Neuronal stem cell (in vitro differentiated cells): Measurements from ENCODE around the gene KLHL30.

Experiments
- DNase-seq: peaks from one replicate; pipeline ENCODE4 v3.0.0-alpha.2; 2013; ENCODE audit warnings: low spot score
- H2AFZ ChIP-seq: one replicate; pipeline ENCODE4 v1.6.1; 2013; ENCODE audit warnings: mild to moderate bottlenecking, low read length, inconsistent platforms
- H2AK5ac ChIP-seq: 2 replicates; pipeline ENCODE4 v1.6.1; 2013; ENCODE audit warnings: low read depth, mild to moderate bottlenecking, inconsistent platforms, low read length, moderate library complexity, mixed read lengths
- H2BK120ac ChIP-seq: 2 replicates; pipeline ENCODE4 v1.6.1; 2013; ENCODE audit warnings: low read depth, mild to moderate bottlenecking, inconsistent platforms, low read length, moderate library complexity, mixed read lengths
- H2BK12ac ChIP-seq: one replicate; pipeline ENCODE4 v1.6.1; 2013; ENCODE audit warnings: low read length, inconsistent platforms
- H2BK15ac ChIP-seq: 2 replicates; pipeline ENCODE4 v1.6.1; 2013; ENCODE audit warnings: mild to moderate bottlenecking, low read length, inconsistent platforms, mixed read lengths
- H2BK5ac ChIP-seq: one replicate; pipeline ENCODE4 v1.6.1; 2013; ENCODE audit warnings: inconsistent platforms, mild to moderate bottlenecking, low read length, moderate library complexity
- H3K14ac ChIP-seq: one replicate; pipeline ENCODE4 v1.6.1; 2013; ENCODE audit warnings: low read length, inconsistent platforms
- H3K18ac ChIP-seq: 2 replicates; pipeline ENCODE4 v1.6.1; 2013; ENCODE audit warnings: low read length, inconsistent platforms
- H3K23ac ChIP-seq: 2 replicates; pipeline ENCODE4 v1.6.1; 2013; ENCODE audit warnings: low read depth, mild to moderate bottlenecking, mixed read lengths, low read length, inconsistent platforms; ENCODE audit not compliant: poor library complexity
- H3K27ac ChIP-seq: replicated peaks from 3 replicates; pipeline ENCODE4 v1.5.1; 2013; ENCODE audit warnings: low read length, inconsistent platforms
- H3K27me3 ChIP-seq, 3 experiments: 2 replicates each; pipeline ENCODE4 v1.6.1; 2013; ENCODE audit warnings: low read length in 3 of 3, mild to moderate bottlenecking in 2 of 3, inconsistent platforms in 1 of 3, low read depth in 1 of 3, mixed read lengths in 1 of 3, moderate library complexity in 1 of 3; ENCODE audit not compliant: control insufficient read depth in 3 of 3, insufficient read depth in 3 of 3
- H3K36me3 ChIP-seq, 2 donors: replicated peaks in 1 of 2; 2 replicates each; pipeline ENCODE4 v1.6.1; 2013; ENCODE audit warnings: low read length in 2 of 2; ENCODE audit not compliant: control insufficient read depth in 2 of 2, insufficient read depth in 2 of 2
- H3K4ac ChIP-seq: 2 replicates; pipeline ENCODE4 v1.6.1; 2013; ENCODE audit warnings: inconsistent platforms, mild to moderate bottlenecking, low read length, moderate library complexity
- H3K4me1 ChIP-seq, 2 donors: 1 replicate in 1 of 2; 2 replicates in 1 of 2; pipeline ENCODE4 v1.6.1; 2013; ENCODE audit warnings: low read length in 2 of 2, low read depth in 1 of 2; ENCODE audit not compliant: control insufficient read depth in 2 of 2, insufficient read depth in 1 of 2
- H3K4me2 ChIP-seq: one replicate; pipeline ENCODE4 v1.6.1; 2013; ENCODE audit warnings: mild to moderate bottlenecking, low read length, inconsistent platforms; ENCODE audit not compliant: insufficient read depth, poor library complexity, severe bottlenecking
- H3K4me3 ChIP-seq, 2 donors: 2 replicates each; pipeline ENCODE4 v1.5.1; 2013; ENCODE audit warnings: low read length in 2 of 2, mild to moderate bottlenecking in 2 of 2, inconsistent platforms in 1 of 2, moderate library complexity in 1 of 2
- H3K79me1 ChIP-seq: one replicate; pipeline ENCODE4 v1.6.1; 2013; ENCODE audit warnings: low read depth, mild to moderate bottlenecking, inconsistent platforms, low read length, moderate library complexity
- H3K9ac ChIP-seq: one replicate; pipeline ENCODE4 v1.6.1; 2013; ENCODE audit warnings: mild to moderate bottlenecking, low read depth, low read length, inconsistent platforms; ENCODE audit not compliant: poor library complexity
- H3K9me3 ChIP-seq, 2 donors: replicated peaks in 1 of 2; 2 replicates each; pipeline versions ENCODE3 to v1.6.1; 2013; ENCODE audit warnings: low read length in 2 of 2, mild to moderate bottlenecking in 2 of 2, inconsistent platforms in 1 of 2, low read depth in 1 of 2, mixed read lengths in 1 of 2, moderate library complexity in 1 of 2; ENCODE audit not compliant: control insufficient read depth in 2 of 2, insufficient read depth in 1 of 2
- H4K8ac ChIP-seq: one replicate; pipeline ENCODE4 v1.6.1; 2013; ENCODE audit warnings: low read depth, mild to moderate bottlenecking, inconsistent platforms, low read length, moderate library complexity
- H4K91ac ChIP-seq: one replicate; pipeline ENCODE4 v1.6.1; 2013; ENCODE audit warnings: low read length, low read depth, mild to moderate bottlenecking, inconsistent platforms; ENCODE audit not compliant: poor library complexity
- WGBS, 2 donors: extraction: QIAGEN DNeasy Blood & Tissue Kit; methylation state at CpG; one replicate each; pipeline ENCODE4 v1.1.7; 2013; ENCODE audit warnings: missing lambda C conversion rate in 2 of 2, mixed read lengths in 1 of 2; ENCODE audit not compliant: insufficient read length in 2 of 2, insufficient replicate concordance in 1 of 2; ENCODE audit errors: extremely low coverage in 2 of 2; 5-methylcytosine and 5-hydroxymethylcytosine counted together

Gene KLHL30

DNA sequence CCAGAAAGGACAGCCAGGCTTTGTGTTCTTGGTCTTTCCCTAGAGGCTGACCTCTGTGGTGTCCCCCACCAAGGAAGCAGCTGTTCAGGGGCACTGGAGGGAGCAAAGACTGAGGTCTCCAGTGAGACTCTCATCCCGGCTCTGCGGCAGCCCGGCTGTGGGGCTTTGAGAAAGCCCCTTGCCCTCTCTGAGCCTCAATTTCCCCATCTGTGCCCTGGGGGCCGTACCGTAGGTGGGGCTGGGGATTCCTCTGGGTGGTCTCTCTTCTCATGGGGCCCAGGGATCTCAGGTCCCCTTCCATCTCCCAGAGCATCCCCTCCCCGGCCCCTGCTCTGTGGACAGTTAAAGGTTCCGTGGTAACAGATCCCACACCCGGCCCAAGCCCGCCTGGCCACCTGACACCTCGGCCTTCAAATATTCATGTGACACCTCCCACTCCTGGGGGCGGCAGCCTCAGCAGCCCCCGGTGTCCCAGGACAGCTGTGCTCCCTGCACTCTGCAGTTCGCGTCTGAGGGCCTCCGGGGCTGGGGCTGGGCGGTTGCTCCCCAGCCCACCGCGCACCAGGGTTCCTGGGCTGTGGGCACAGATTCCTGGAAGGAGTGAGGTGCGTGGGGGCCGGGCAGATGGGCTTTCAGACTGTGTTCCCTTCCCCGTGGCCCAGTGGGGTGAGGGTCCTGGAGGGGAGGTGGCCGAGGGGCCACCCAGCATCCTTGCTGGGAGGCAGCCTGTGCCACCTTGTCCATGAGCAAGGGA, 15.1 kb upstream of the KLHL30 start:
- Histone ChIP-seq H4K8ac (no peak overlapping the region), H2BK5ac (no peak overlapping the region), H3K79me1 (peaks cover 6% of the 10 kb centered on the region), H2BK12ac (no peak overlapping the region), H2AFZ (no peak overlapping the region), H2BK120ac (no peak overlapping the region), H3K4me1 (peaks cover 4 to 15% of the 10 kb centered on the region in 2 donors), H3K9me3 (peaks cover 0 to 5% of the 10 kb centered on the region in 2 donors), H3K23ac (peak overlapping the region; percentile 62), H3K4ac (no peak overlapping the region), H4K91ac (no peak overlapping the region), H3K4me3 (no peak overlapping the region), H3K9ac (peak overlapping the region; percentile 21), H3K18ac (peak overlapping the region; percentile 80), H3K27me3 (peaks cover 0 to 20% (median 0%) of the 10 kb centered on the region in 3 experiments), H2AK5ac (peak overlapping the region; percentile 91), H3K27ac (no peak overlapping the region), H3K4me2 (no peak overlapping the region), H2BK15ac (peak overlapping the region; percentile 98), H3K36me3 (peaks cover 0 to 2% of the 10 kb centered on the region in 2 donors), H3K14ac (peak overlapping the region; percentile 82)
- no CpG with 5 or more reads among the region's 22 CpGs for WGBS, 2 donors
- no peak for DNase-seq

DNA sequence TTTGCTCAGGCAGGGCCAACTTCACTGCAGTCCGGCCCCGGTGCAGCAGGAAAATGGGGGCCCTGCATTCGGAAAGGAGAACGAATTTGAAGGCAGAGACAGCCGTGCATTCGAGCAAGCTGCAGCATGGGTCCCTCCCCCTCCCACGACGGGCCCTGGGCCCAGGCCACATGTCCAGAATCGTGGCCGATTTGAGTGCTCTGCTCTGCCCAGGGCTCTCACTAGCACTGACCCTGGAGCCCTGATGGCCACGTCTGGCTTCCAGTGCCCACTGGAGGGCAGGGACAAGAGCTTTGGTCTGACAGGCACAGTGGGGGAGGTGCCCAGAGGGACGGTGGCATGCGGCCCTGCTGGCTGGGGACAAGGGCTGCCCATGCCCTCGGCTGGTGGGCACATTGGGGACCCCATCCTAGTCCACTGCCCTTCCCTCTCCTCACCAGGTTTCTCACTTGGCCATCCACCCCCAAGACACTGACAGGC, 14.4 kb upstream of the KLHL30 start:
- Histone ChIP-seq H2AFZ (no peak overlapping the region), H3K27me3 (peaks cover 0 to 16% (median 0%) of the 10 kb centered on the region in 3 experiments), H2BK15ac (no peak overlapping the region), H3K4me1 (peaks cover 4 to 15% of the 10 kb centered on the region in 2 donors), H4K91ac (no peak overlapping the region), H3K36me3 (peaks cover 0 to 2% of the 10 kb centered on the region in 2 donors), H2BK5ac (no peak overlapping the region), H3K4me2 (no peak overlapping the region), H3K23ac (peak overlapping the region; percentile 62), H3K4me3 (no peak overlapping the region), H3K4ac (no peak overlapping the region), H3K27ac (no peak overlapping the region), H4K8ac (peak overlapping the region; percentile 50), H3K9me3 (peaks cover 0 to 5% of the 10 kb centered on the region in 2 donors), H3K9ac (no peak overlapping the region), H3K14ac (peak overlapping the region; percentile 92), H3K18ac (peak overlapping the region; percentile 58), H2BK12ac (no peak overlapping the region), H3K79me1 (peaks cover 6% of the 10 kb centered on the region), H2BK120ac (no peak overlapping the region), H2AK5ac (peak overlapping the region; percentile 91)
- DNase-seq, result no peak
- no CpG with 5 or more reads among the region's 14 CpGs for WGBS, 2 donors

DNA sequence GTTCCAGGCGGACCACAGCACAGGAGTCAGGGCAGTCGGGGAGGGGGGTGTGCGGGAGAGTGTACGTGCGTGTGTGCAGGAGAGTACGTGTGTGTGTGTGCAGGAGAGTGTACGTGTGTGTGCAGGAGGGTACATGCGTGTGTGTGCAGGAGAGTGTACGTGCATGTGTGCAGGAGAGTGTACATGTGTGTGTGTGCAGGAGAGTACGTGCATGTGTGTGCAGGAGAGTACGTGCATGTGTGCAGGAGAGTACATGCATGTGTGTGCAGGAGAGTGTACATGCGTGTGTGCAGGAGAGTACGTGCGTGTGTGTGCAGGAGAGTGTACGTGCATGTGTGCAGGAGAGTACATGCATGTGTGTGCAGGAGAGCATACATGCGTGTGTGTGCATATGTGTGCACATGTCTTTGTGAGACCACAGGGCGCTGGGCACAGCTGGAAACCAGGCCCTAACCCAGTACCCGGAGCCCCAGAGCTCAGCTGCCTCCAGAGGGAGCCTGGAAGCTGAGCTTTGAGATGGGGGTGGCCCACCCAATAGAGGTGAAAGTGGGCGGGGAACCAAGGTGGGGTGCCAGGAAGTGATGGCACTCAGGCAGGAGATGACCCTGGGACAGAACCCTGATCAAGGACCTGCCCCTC, 13.9 kb upstream of the KLHL30 start:
- Histone ChIP-seq H3K4me1 (peaks cover 4 to 15% of the 10 kb centered on the region in 2 donors), H4K91ac (peak overlapping the region; percentile 83), H3K4ac (no peak overlapping the region), H3K79me1 (peaks cover 6% of the 10 kb centered on the region), H3K27me3 (peaks cover 0 to 10% (median 0%) of the 10 kb centered on the region in 3 experiments), H2AK5ac (peak overlapping the region; percentile 46), H3K36me3 (peaks cover 0 to 2% of the 10 kb centered on the region in 2 donors), H3K9ac (no peak overlapping the region), H3K18ac (peak overlapping the region; percentile 58), H2BK15ac (no peak overlapping the region), H2BK120ac (no peak overlapping the region), H2BK12ac (peak overlapping the region; percentile 41), H3K9me3 (peaks cover 0 to 5% of the 10 kb centered on the region in 2 donors), H3K4me3 (peak overlapping the region in 1 of 2 donors; percentile 52), H3K4me2 (no peak overlapping the region), H2AFZ (no peak overlapping the region), H2BK5ac (no peak overlapping the region), H3K27ac (no peak overlapping the region), H3K14ac (peak overlapping the region; percentile 92), H4K8ac (peak overlapping the region; percentile 50), H3K23ac (peak overlapping the region; percentile 62)
- no CpG with 5 or more reads among the region's 19 CpGs for WGBS, 2 donors
- DNase-seq, result no peak
